ENCODE results near the gene KRTAP9-7. TPM values are rescaled to one million over a fixed set of nuclear protein-coding genes. Genes with fewer than 3 reads are reported as not detected.

Gene KRTAP9-7
- total RNA-seq, 1 experiment from 2014 or later, result not detected

- BruUV-seq (replicated peaks), result no TSS peak
- TF ChIP-seq CTCF (IDR thresholded peaks at IDR 0.05; ENCODE audit: unreplicated experiment), result no peak
- Mint-ChIP-seq H3K27ac (ENCODE audit: unreplicated experiment) (no peak overlapping the region), H3K4me1 (ENCODE audit: low read depth, unreplicated experiment) (no peaks in the 10 kb centered on the region), H3K27me3 (ENCODE audit: unreplicated experiment) (no peaks in the 10 kb centered on the region), H3K9me3 (ENCODE audit: low read depth, unreplicated experiment) (peaks cover 3% of the 10 kb centered on the region), H3K36me3 (ENCODE audit: insufficient read depth, unreplicated experiment) (no peaks in the 10 kb centered on the region), H3K4me3 (ENCODE audit: low read depth, unreplicated experiment) (no peak overlapping the region)
- intact Hi-C loops (cut with micrococcal nuclease; ENCODE audit: unreplicated experiment), result no loop called here
- CTCF ChIA-PET, result no interaction called here
- DNase-seq, result no peak
Measured at GRCh38 chr17:41296846-41297245, 21.3 kb downstream of the KRTAP9-7 start.

- intact Hi-C loops (cut with micrococcal nuclease; ENCODE audit: unreplicated experiment), result no loop called here
- Mint-ChIP-seq H3K36me3 (ENCODE audit: insufficient read depth, unreplicated experiment) (no peaks in the 10 kb centered on the region), H3K9me3 (ENCODE audit: low read depth, unreplicated experiment) (peaks cover 3% of the 10 kb centered on the region), H3K4me1 (ENCODE audit: low read depth, unreplicated experiment) (no peaks in the 10 kb centered on the region), H3K4me3 (ENCODE audit: low read depth, unreplicated experiment) (no peak overlapping the region), H3K27me3 (ENCODE audit: unreplicated experiment) (no peaks in the 10 kb centered on the region), H3K27ac (ENCODE audit: unreplicated experiment) (no peak overlapping the region)
- CTCF ChIA-PET, result no interaction called here
- no TSS peak for BruUV-seq (replicated peaks)
- no peak for TF ChIP-seq CTCF (IDR thresholded peaks at IDR 0.05; ENCODE audit: unreplicated experiment)
- DNase-seq, result no peak
Measured at GRCh38 chr17:41298458-41299135, 23.1 kb downstream of the KRTAP9-7 start.

- TF ChIP-seq CTCF (IDR thresholded peaks at IDR 0.05; ENCODE audit: unreplicated experiment), result no peak
- intact Hi-C loops (cut with micrococcal nuclease; ENCODE audit: unreplicated experiment), result no loop called here
- Mint-ChIP-seq H3K4me3 (ENCODE audit: low read depth, unreplicated experiment) (no peak overlapping the region), H3K9me3 (ENCODE audit: low read depth, unreplicated experiment) (no peaks in the 10 kb centered on the region), H3K27me3 (ENCODE audit: unreplicated experiment) (peaks cover 1% of the 10 kb centered on the region), H3K27ac (ENCODE audit: unreplicated experiment) (no peak overlapping the region), H3K36me3 (ENCODE audit: insufficient read depth, unreplicated experiment) (no peaks in the 10 kb centered on the region), H3K4me1 (ENCODE audit: low read depth, unreplicated experiment) (no peaks in the 10 kb centered on the region)
- CTCF ChIA-PET, result interaction anchor here (0.6 to 1.0 kb wide), 3 partner anchors 156 to 292 kb away, joined by 3 to 5 read pairs (median 4); partner anchors contain the start of gene KRTAP3-1
- BruUV-seq (replicated peaks), result no TSS peak
- no peak for DNase-seq
Measured at GRCh38 chr17:41301204-41301790, 25.8 kb downstream of the KRTAP9-7 start.

GRCh38 chr17:41301916-41302901, 26.7 kb downstream of the KRTAP9-7 start, which contains the start of gene KRTAP29-1:
KRTAP29-1 (minus strand) TSS chr17:41302851; CDS start chr17:41302851, 0 bp downstream.
- H3K4me3 Mint-ChIP-seq (ENCODE audit: low read depth, unreplicated experiment), result no peak within 1 kb of the TSS
- H3K9me3 Mint-ChIP-seq (ENCODE audit: low read depth, unreplicated experiment), result no peaks in the 10 kb centered on the region
- DNase-seq, result no peak
- intact Hi-C loops (cut with micrococcal nuclease; ENCODE audit: unreplicated experiment), result no loop called here
- H3K27ac Mint-ChIP-seq (ENCODE audit: unreplicated experiment), result no peak within 1 kb of the TSS
- H3K36me3 Mint-ChIP-seq (ENCODE audit: insufficient read depth, unreplicated experiment), result no peaks in the 10 kb centered on the region
- H3K27me3 Mint-ChIP-seq (ENCODE audit: unreplicated experiment), result peaks cover 10% of the 10 kb centered on the region
- no peaks in the 10 kb centered on the region for H3K4me1 Mint-ChIP-seq (ENCODE audit: low read depth, unreplicated experiment)
- BruUV-seq (replicated peaks), result no TSS peak
- CTCF ChIA-PET, result no interaction called here
- TF ChIP-seq CTCF (IDR thresholded peaks at IDR 0.05; ENCODE audit: unreplicated experiment), result no peak

Data from Calu3 (cell line).